NOMO-1 treated with DMSO at 0.1 percent for 48 hours (cell line): ENCODE measurements around the gene AP1M2.
"Not testable (repeated sequence)": the region's sequence is repeated elsewhere in the genome, so short reads cannot be mapped to it uniquely, and the experiment has no call there.

Experiments used
- DNase-seq: peaks from one replicate; lab custom pipeline; 2025; ENCODE audit not compliant: unreplicated experiment; lab: John Stamatoyannopoulos, UW

The AP1M2 gene

DNA sequence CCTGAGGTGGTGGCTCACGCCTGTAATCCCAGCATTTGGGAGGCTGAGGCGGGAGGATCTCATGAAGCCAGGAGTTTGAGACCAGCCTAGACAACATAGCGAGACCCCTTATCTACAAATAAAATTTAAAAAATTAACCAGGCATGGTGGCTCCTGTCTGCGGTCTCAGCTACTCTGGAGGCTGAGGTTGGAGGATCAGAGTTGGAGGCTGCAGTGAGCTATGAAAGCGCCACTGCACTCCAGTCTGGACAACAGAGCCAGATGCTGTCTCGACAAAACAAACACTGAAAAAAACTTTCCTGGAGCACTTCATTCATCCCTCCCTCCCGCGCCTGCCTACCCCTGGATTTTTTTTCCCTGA lies 44.1 kb downstream of the AP1M2 start:
- DNase-seq, result no peak

DNA sequence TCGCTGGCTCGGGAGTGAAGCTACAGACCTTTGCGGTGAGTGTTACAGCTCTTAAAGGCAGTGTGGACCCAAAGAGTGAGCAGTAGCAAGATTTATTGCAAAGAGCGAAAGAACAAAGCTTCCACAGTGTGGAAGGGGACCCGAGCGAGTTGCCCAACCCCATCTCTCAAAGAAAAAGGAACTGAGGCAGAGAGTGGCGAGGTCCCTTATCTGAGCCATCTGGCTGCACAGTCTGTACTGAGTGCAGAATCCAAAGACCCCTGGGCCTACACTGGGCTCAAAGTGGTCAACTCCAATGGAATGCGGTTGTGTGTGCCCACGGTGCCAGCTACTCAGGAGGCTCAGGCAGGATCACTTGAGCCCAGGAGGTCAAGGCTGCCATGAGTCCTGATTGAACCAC lies 48.1 kb downstream of the AP1M2 start:
- DNase-seq, result peak; percentile 42

DNA sequence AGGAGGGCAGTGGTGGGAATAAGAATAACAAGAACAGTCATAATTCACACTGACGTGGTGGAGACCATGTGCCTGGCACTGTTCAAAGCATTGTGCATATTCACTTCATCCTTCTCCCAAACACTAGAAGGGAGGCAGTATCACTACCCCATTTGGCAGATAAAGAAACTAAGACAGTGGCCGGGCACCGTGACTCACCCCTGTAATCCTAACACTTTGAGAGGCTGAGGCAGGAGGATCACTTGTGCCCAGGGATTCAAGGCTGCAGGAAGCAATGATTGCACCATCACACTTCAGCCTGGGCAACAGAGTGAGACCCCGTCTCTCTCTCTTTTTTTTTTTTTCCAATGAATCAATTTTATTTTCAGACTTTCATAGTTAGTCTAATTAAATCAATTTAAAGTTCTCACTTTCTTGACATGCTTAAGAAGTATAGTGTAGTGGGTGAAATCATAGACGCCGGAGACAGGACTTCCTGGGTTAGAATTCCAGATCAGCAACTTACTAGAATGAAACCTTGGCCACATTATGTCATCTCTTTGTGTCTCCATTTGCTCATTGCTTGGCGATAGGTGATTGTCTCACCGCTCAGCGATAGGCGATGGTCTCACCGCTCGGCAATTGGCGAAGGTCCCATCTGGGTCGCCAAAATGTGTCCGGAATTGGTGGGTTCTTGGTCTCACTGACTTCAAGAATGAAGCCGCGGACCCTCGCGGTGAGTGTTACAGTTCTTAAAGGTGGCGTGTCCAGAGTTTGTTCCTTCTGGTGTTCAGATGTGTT lies 48.7 kb downstream of the AP1M2 start:
- DNase-seq, result peak; percentile 34

DNA sequence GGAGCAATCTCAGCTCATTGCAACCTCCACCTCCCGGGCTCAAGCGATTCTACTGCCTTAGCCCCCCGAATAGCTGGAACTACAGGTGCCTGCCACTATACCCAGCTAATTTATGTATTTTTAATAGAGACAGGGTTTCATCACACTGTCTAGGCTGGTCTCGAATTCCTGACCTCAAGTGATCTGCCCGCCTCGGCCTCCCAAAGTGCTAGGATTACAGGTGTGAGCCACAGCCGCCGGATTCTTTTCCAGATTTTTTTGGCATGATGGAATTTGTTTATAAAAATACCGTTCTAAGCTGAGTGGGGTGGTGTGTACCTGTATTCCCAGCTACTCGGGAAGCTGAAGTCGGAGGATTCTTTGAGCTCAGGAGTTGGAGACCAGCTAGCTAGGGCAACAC lies 49.4 kb downstream of the AP1M2 start:
- DNase-seq, result no peak

DNA sequence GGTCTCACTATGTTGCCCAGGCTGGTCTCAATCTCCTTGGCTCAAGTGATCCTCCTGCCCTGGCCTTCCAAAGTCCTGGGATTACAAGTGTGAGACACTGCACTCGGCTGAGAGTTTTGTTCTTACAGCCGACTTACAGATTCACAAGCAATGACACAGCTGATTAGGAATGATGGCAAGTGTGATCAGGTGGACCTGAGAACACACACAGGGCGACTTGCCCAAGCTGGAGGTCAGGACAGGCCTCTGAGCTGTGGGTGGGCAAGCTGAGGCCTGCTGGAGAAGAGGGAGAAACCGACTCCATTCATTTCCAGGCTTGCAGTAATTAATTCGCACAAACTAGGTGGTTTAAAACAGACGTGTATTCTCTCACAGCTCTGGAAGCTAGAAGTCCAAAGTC lies 51.5 kb downstream of the AP1M2 start:
- DNase-seq, result no peak

DNA sequence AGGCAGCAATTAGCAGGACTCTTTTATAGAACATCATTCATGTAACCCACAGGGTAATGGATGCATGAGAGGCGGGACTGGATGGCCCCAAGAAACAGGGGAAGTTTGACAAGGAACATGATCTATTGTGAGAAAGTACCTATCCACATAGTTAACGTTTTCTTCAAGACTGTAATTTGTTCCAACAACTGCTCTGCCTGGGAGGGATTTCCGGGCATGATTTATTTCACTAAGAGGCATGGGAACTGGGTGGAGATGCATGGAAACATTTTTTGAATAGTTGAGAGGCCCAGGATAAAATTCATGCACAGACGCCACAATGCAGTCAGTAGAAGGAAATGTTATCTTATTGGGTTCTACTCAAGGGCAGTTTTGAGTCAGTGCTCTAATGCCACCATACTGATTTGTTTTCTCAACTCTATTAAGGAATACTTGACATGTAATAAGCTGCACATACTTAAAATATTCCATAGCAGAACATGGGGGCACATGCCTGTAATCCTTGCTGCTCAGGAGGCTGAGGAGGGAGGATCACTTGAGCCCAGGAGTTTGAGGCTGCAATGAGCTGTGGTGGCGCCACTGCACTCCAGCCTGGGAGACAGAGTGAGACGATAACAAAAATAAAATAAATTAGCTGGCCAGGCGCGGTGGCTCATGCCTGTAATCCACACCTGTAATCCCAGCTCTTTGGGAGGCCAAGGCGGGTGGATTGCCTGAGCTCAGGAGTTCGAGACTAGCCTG lies 53.3 kb downstream of the AP1M2 start:
- peak; percentile 53 for DNase-seq

DNA sequence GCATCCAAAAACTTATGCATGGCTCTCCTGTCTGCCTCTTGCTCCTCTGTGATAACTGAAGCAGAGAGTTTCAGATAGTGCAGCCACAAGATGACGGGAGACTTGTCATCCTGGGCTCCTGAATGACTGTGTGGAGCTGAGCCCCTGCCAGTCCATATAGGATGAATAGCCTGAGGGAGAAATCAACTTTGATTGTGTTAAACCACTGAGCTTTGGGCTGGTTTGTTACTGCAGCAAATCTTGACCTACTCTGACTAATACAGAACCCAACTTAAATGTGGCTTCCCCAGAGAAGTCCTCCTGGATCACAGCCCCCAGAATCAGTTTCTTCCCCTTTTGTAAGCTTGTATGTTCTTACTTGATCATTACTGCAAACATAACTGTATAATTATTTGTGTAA lies 54.7 kb downstream of the AP1M2 start:
- DNase-seq, result no peak

DNA sequence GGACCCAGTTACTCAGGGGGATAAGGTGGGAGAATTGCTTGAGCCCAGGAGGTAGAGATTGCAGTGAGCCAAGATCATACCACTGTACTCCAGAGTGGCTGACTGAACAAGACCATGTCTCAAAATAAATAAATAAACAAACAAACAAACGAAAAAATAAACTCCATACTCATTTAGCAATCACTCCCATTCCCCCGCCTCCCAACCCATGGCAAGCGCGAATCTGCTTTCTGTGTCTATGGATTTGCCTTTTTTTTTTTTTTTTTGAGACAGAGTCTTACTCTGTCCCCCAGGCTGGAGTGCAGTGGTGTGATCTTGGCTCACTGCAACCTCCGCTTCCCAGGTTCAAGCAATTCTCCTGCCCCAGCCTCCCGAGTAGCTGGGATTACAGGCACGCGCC lies 60.2 kb downstream of the AP1M2 start:
- not testable (repeated sequence) for DNase-seq

DNA sequence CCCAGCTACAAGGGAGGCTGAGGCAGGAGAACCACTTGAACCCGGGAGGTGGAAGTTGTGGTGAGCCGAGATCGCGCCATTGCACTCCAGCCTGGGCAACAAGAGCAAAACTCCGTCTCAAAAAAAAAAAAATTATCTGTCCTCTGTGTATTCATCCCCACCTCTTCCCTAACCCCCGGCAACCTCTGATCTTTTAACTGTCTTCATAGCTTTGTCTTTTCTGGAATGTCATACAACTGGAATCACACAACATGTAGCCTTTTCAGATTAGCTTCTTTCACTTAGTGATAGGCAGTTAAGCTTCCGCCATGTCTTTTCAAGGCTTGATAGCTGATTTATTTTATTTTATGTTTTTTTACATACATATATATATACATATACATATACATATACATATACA lies 61.5 kb downstream of the AP1M2 start:
- DNase-seq, result no peak

DNA sequence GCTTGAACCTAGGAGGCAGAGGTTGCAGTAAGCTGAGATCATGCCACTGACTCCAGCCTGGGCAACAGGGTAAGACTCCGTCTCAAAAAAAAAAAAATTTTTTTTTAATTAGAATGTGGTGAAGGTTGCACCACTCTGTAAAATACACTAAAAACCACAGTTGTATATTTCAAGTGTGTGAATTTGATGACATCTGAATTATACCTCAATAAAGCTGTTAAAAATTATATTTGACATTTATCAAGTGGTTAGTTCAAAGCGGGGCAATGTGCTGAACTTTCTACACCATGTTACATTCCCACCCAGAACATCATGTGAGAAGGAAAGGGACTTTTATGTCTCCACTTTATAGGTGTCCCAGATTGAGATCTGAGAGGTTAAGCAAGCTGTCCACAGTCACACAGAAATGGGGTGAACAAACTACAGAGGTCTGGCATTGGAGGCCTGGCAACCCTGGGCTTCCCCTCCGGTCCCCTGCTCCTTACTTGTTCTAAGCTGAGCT lies 63.9 kb downstream of the AP1M2 start:
- no peak for DNase-seq
